K562 (cell line): ENCODE results near the gene TXNL1. TPM values are rescaled to one million over a fixed set of nuclear protein-coding genes. Genes with fewer than 3 reads are reported as not detected.

Experiments used
- BRD9 ChIP-seq: fragments of 450-650 bp; IDR thresholded peaks from 2 replicates; pipeline ENCODE4 v1.6.1; 2018; ENCODE audit warnings: low read depth; ENCODE audit not compliant: partially characterized antibody
- CEBPZ ChIP-seq: fragments of 150-350 bp; IDR thresholded peaks from 2 replicates; pipeline ENCODE4 v1.6.1; 2014; ENCODE audit warnings: low read depth, mild to moderate bottlenecking, low read length, borderline replicate concordance
- CREM ChIP-seq: IDR thresholded peaks from 2 replicates; pipeline ENCODE4 v1.6.1; 2014; ENCODE audit warnings: antibody characterized with exemption, low read depth
- PCBP1 ChIP-seq: fragments of 200-400 bp; formaldehyde crosslinking; IDR thresholded peaks from 2 replicates; pipeline ENCODE4 v1.6.1; 2018; ENCODE audit warnings: mild to moderate bottlenecking, low read depth, low read length; ENCODE audit not compliant: poor library complexity, severe bottlenecking
- POLR3G ChIP-seq: IDR thresholded peaks from 2 replicates; pipeline ENCODE4 v1.6.1; 2011; ENCODE audit not compliant: insufficient read length, insufficient replicate concordance; ENCODE audit errors: extremely low read depth
- RBM15 ChIP-seq: fragments of 200-400 bp; formaldehyde crosslinking; IDR thresholded peaks from 2 replicates; pipeline ENCODE4 v1.6.1; 2018; ENCODE audit warnings: mild to moderate bottlenecking, low read length, moderate library complexity; ENCODE audit not compliant: insufficient read depth
- RNF2 ChIP-seq: sonication (generic); IDR thresholded peaks from 2 replicates; pipeline ENCODE4 v1.6.1; 2016
- TEAD1 ChIP-seq, 2 experiments: fragments of 450-650 bp in 1 of 2; sonication (generic) in 1 of 2; formaldehyde crosslinking; IDR thresholded peaks; 2 replicates each; pipeline versions ENCODE4 v1.4.0 to v1.8.0; 2020 to 2022; ENCODE audit warnings: mild to moderate bottlenecking in 2 of 2, missing genetic modification reagents in 1 of 2
- TFAP4 ChIP-seq: sonication (generic); formaldehyde crosslinking; IDR thresholded peaks from 2 replicates; pipeline ENCODE4 v1.8.0; 2022; ENCODE audit warnings: missing genetic modification reagents, mild to moderate bottlenecking, moderate library complexity, borderline replicate concordance
- ZBTB1 ChIP-seq: sonication (generic); formaldehyde crosslinking; IDR thresholded peaks from 2 replicates; pipeline ENCODE4 v1.8.1; 2023; ENCODE audit warnings: missing genetic modification reagents, low read depth, mild to moderate bottlenecking, borderline replicate concordance
- ZNF384 ChIP-seq: IDR thresholded peaks from 2 replicates; pipeline ENCODE4 v1.6.1; 2012; ENCODE audit warnings: low read depth, low read length, improper control_type of control experiment
- ZNF445 ChIP-seq: fragments of 250-450 bp; sonication (Bioruptor Pico); IDR thresholded peaks from 2 replicates; pipeline ENCODE4 v1.4.0; 2020; ENCODE audit warnings: low read depth, mild to moderate bottlenecking, moderate library complexity
- ZSCAN32 ChIP-seq: fragments of 450-650 bp; formaldehyde crosslinking; IDR thresholded peaks from 2 replicates; pipeline ENCODE4 v1.4.0; 2020; ENCODE audit warnings: mild to moderate bottlenecking, moderate library complexity
- polyA plus RNA-seq, 8 experiments: library from polyadenylated mRNA; depleted of rRNA in 4 of 8; stranded (reverse) in 5 of 8; unstranded in 3 of 8; fragments of >200 nt; fragmentation: Nextera tagmentation in 2 of 8; fragmentation: Illumina TruSeq in 1 of 8; extraction: Ambion mirVana in 2 of 8; extraction: Trizol in 1 of 8; gene quantifications; 2 replicates each; pipeline versions ENCODE4 v1.2.1 to v1.2.3, GENCODE V29; 2011 to 2014; ENCODE audit warnings: inconsistent platforms in 1 of 8, missing spikeins in 1 of 8
- total RNA-seq, 7 experiments: library from RNA; depleted of rRNA in 6 of 7; stranded (reverse); fragments of >200 nt in 6 of 7; fragmentation: Illumina TruSeq in 2 of 7; extraction: Trizol in 2 of 7; gene quantifications; 2 replicates each; pipeline versions ENCODE4 v1.2.1 to v1.2.3, GENCODE V29; 2011 to 2021; ENCODE audit warnings: low replicate concordance in 1 of 7
- TF ChIP-seq, protein P1 (sequence below): fragments of 250-450 bp; sonication (Bioruptor Pico); IDR thresholded peaks from 2 replicates; pipeline ENCODE4 v1.4.0; 2020; ENCODE audit warnings: borderline replicate concordance
- TF ChIP-seq, protein P2 (sequence below): fragments of 450-650 bp; IDR thresholded peaks from 2 replicates; pipeline ENCODE4 v1.6.1; 2016; ENCODE audit warnings: borderline replicate concordance
- TF ChIP-seq, protein P3 (sequence below): fragments of 450-650 bp; IDR thresholded peaks from 2 replicates; pipeline ENCODE4 v1.6.1; 2016; ENCODE audit warnings: low read depth, mild to moderate bottlenecking, moderate library complexity

Gene TXNL1
- total and polyA plus RNA-seq, 9 of the 15 experiments (the other 6 are each of a cell fraction or from before 2014, with no cell fraction given): 45.4 to 103 (median 65.7) TPM

- TF ChIP-seq, protein P1, sequence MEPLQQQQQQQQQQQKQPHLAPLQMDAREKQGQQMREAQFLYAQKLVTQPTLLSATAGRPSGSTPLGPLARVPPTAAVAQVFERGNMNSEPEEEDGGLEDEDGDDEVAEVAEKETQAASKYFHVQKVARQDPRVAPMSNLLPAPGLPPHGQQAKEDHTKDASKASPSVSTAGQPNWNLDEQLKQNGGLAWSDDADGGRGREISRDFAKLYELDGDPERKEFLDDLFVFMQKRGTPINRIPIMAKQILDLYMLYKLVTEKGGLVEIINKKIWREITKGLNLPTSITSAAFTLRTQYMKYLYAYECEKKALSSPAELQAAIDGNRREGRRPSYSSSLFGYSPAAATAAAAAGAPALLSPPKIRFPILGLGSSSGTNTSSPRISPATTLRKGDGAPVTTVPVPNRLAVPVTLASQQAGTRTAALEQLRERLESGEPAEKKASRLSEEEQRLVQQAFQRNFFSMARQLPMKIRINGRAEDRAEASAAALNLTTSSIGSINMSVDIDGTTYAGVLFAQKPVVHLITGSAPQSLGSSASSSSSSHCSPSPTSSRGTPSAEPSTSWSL (CRISPR knock-in tag): no peak
- no peak for TF ChIP-seq CEBPZ
- TF ChIP-seq TFAP4 (CRISPR knock-in tag): peak; percentile 98
- TF ChIP-seq RBM15: no peak
- peak; percentile 65; the same call in 1 of the 2 replicates for TF ChIP-seq CREM
- TF ChIP-seq ZNF445 (CRISPR knock-in tag): no peak
- no peak for TF ChIP-seq ZBTB1 (CRISPR knock-in tag)
- TF ChIP-seq ZNF384: no peak
- TF ChIP-seq TEAD1 (CRISPR knock-in tag; IDR thresholded peaks at IDR 0.05): no peak
- TF ChIP-seq POLR3G: no peak
- TF ChIP-seq, protein P2, sequence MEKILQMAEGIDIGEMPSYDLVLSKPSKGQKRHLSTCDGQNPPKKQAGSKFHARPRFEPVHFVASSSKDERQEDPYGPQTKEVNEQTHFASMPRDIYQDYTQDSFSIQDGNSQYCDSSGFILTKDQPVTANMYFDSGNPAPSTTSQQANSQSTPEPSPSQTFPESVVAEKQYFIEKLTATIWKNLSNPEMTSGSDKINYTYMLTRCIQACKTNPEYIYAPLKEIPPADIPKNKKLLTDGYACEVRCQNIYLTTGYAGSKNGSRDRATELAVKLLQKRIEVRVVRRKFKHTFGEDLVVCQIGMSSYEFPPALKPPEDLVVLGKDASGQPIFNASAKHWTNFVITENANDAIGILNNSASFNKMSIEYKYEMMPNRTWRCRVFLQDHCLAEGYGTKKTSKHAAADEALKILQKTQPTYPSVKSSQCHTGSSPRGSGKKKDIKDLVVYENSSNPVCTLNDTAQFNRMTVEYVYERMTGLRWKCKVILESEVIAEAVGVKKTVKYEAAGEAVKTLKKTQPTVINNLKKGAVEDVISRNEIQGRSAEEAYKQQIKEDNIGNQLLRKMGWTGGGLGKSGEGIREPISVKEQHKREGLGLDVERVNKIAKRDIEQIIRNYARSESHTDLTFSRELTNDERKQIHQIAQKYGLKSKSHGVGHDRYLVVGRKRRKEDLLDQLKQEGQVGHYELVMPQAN: peak; percentile 75; the same call in 1 of the 2 replicates
- no peak for TF ChIP-seq ZSCAN32
- no peak for TF ChIP-seq BRD9
- TF ChIP-seq PCBP1: no peak
- no peak for TF ChIP-seq RNF2
- TF ChIP-seq, protein P3, sequence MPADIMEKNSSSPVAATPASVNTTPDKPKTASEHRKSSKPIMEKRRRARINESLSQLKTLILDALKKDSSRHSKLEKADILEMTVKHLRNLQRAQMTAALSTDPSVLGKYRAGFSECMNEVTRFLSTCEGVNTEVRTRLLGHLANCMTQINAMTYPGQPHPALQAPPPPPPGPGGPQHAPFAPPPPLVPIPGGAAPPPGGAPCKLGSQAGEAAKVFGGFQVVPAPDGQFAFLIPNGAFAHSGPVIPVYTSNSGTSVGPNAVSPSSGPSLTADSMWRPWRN: no peak
Observed at GRCh38 chr18:56650944-56651770, 12.8 kb upstream of the TXNL1 start, which contains the start of gene WDR7 (continued).
